Spleen (tissue), 11 donors: Measurements from ENCODE around the gene CTXND1. TPM values are rescaled to one million over a fixed set of nuclear protein-coding genes. Genes with fewer than 3 reads are reported as not detected.

Experiments used
- DNase-seq: peaks from one replicate; pipeline ENCODE4 v3.0.0-alpha.2; 2020
- H3K27ac ChIP-seq, 8 donors: fragments of 200-600 bp; sonication (generic) in 7 of 8; 1 replicate in 4 of 8; 2 replicates in 4 of 8; pipeline versions ENCODE4 v1.5.0 to v1.8.0; 2016 to 2021; ENCODE audit warnings: inconsistent platforms in 4 of 8, mild to moderate bottlenecking in 4 of 8, moderate library complexity in 1 of 8
- H3K27me3 ChIP-seq, 7 donors: fragments of 200-600 bp; sonication (generic) in 6 of 7; replicated peaks in 1 of 7; 1 replicate in 4 of 7; 2 replicates in 3 of 7; pipeline versions ENCODE4 v1.5.0 to v1.8.0; 2016 to 2021; ENCODE audit warnings: inconsistent platforms in 3 of 7, mild to moderate bottlenecking in 1 of 7
- H3K36me3 ChIP-seq, 6 donors: fragments of 200-600 bp; sonication (generic) in 5 of 6; 1 replicate in 4 of 6; 2 replicates in 2 of 6; pipeline versions ENCODE4 v1.5.0 to v1.8.0; 2016 to 2021; ENCODE audit warnings: inconsistent platforms in 2 of 6
- H3K4me1 ChIP-seq, 6 donors: fragments of 200-600 bp; sonication (generic) in 5 of 6; 1 replicate in 3 of 6; 2 replicates in 3 of 6; pipeline versions ENCODE4 v1.5.0 to v1.8.0; 2016 to 2021; ENCODE audit warnings: inconsistent platforms in 3 of 6
- H3K4me3 ChIP-seq, 8 donors: fragments of 200-600 bp; sonication (generic) in 7 of 8; 1 replicate in 4 of 8; 2 replicates in 4 of 8; pipeline versions ENCODE4 v1.5.0 to v1.8.0; 2016 to 2021; ENCODE audit warnings: inconsistent platforms in 4 of 8, mild to moderate bottlenecking in 4 of 8, moderate library complexity in 2 of 8
- H3K9me3 ChIP-seq, 8 donors: fragments of 200-600 bp; sonication (generic) in 7 of 8; 1 replicate in 4 of 8; 2 replicates in 4 of 8; pipeline versions ENCODE4 v1.5.0 to v1.8.0; 2016 to 2021; ENCODE audit warnings: inconsistent platforms in 4 of 8
- POLR2A ChIP-seq, 3 donors: fragments of 450-650 bp; IDR thresholded peaks; one replicate each; pipeline ENCODE4 v1.5.1; 2017; ENCODE audit warnings: antibody characterized with exemption in 3 of 3, mild to moderate bottlenecking in 1 of 3
- POLR2AphosphoS5 ChIP-seq, 3 donors: sonication (generic); formaldehyde crosslinking; IDR thresholded peaks; one replicate each; pipeline ENCODE4 v1.5.1; 2017; ENCODE audit warnings: antibody characterized with exemption in 3 of 3
- WGBS, 5 donors: extraction: QIAGEN DNeasy Blood & Tissue Kit in 3 of 5; methylation state at CpG; one replicate each; pipeline versions ENCODE4 v1.1.5 to v1.1.7; 2013 to 2018; 5-methylcytosine and 5-hydroxymethylcytosine counted together
- intact Hi-C: fragments of 100-400 bp; cut with DNase I; formaldehyde crosslinking; loops from one replicate; pipeline ENCODE4 v1.15.0; 2023; ENCODE audit warnings: low total_unique reads
- polyA plus RNA-seq, 3 donors: library from polyadenylated mRNA; stranded (reverse); fragments of 200-250 nt; gene quantifications; one replicate each; pipeline ENCODE4 v1.2.1, GENCODE V29; 2013
- total RNA-seq, 7 donors: library from RNA; depleted of rRNA in 3 of 7; stranded (reverse); fragments of >200 nt in 3 of 7; fragmentation: NEBNext Ultra II Directional in 4 of 7; extraction: Animal tissue kit (Norgen Biotek cat#: 25700) in 4 of 7; gene quantifications; one replicate each; pipeline versions ENCODE4 v1.1.0 to v1.2.1, GENCODE V29; 2016 to 2021
- TF ChIP-seq, protein P1 (sequence below), 11 experiments: fragments of 200-600 bp in 7 of 11; fragments of 450-650 bp in 4 of 11; sonication (generic) in 4 of 11; IDR thresholded peaks in 8 of 11; conservative IDR thresholded peaks in 3 of 11; 1 replicate in 7 of 11; 2 replicates in 4 of 11; pipeline versions ENCODE4 v1.4.0 to v1.8.0; 2016 to 2021; ENCODE audit warnings: antibody characterized with exemption in 11 of 11, inconsistent platforms in 4 of 11, mild to moderate bottlenecking in 1 of 11
- donor health status: healthy with polysubstance abuse.
- donor health status: DM: no; HTN: no; CAD: no; lungs with moderate emphysema.
- donor health status: DM: no; HTN: no; CAD: no.
- donor health status: Bipolar disorder and iron deficiency.
- donor health status: healthy.
- donor health status: DM: no; HTN: no; CAD: no.
- donor health status: DM: yes; HTN: yes; CAD: no.

CTXND1 gene
- total and polyA plus RNA-seq, 10 donors, result 0.20 to 5.2 (median 1.4) TPM

DNA sequence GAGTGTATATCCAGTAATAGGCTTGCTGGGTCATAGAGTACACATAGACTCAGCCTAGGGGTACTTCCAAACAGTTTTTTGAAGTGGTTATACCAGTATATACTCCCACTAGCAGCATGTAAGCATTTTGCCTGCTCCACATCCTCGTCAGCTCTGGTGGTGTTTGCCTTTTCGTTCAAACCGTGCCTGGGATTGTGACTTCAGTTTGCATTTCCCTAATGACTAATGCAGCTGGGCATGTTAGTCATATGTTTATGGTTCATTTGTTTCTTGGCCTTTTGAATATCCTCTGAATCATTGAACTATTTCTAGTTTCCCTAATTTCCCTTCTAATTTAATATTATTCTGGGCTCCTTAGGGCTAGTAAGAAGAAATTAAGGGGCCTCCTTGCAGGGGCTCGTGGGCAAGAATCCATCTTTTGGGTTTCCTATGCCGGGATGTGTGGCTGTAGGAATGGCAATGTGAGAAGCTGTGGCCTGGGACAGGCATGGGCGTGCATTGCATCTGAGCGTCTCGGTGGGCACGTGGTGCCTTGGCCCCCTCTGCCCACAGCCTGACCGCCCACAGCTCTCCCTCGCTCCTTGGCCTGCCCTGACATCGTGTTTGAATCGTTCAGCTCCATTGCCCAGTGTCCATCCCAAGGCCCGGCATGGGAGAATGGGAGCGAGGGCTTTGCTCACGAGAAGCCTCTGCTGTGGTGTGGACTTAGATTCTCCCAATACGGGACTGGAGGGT lies 72.8 kb downstream of the CTXND1 start:
- Histone ChIP-seq H3K4me3 (no peak overlapping the region), H3K36me3 (peaks cover 0 to 100% (median 15%) of the 10 kb centered on the region in 6 donors), H3K27ac (no peak overlapping the region), H3K9me3 (no peaks in the 10 kb centered on the region), H3K27me3 (no peaks in the 10 kb centered on the region), H3K4me1 (no peaks in the 10 kb centered on the region)
- TF ChIP-seq, protein P1, sequence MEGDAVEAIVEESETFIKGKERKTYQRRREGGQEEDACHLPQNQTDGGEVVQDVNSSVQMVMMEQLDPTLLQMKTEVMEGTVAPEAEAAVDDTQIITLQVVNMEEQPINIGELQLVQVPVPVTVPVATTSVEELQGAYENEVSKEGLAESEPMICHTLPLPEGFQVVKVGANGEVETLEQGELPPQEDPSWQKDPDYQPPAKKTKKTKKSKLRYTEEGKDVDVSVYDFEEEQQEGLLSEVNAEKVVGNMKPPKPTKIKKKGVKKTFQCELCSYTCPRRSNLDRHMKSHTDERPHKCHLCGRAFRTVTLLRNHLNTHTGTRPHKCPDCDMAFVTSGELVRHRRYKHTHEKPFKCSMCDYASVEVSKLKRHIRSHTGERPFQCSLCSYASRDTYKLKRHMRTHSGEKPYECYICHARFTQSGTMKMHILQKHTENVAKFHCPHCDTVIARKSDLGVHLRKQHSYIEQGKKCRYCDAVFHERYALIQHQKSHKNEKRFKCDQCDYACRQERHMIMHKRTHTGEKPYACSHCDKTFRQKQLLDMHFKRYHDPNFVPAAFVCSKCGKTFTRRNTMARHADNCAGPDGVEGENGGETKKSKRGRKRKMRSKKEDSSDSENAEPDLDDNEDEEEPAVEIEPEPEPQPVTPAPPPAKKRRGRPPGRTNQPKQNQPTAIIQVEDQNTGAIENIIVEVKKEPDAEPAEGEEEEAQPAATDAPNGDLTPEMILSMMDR (IDR thresholded peaks at IDR 0.05 in 8 of 11, conservative IDR thresholded peaks at IDR 0.05 in 3 of 11), result no peak
- no peak for TF ChIP-seq POLR2A (IDR thresholded peaks at IDR 0.05)
- TF ChIP-seq POLR2AphosphoS5 (IDR thresholded peaks at IDR 0.05), result no peak
- WGBS, 5 donors, result 86 to 93% (median 91%) methylated on average over 17 of the region's 17 CpGs
- intact Hi-C loops, result no loop called here
- no peak for DNase-seq

- no peak for DNase-seq
- TF ChIP-seq POLR2A (IDR thresholded peaks at IDR 0.05) (no peak), POLR2AphosphoS5 (IDR thresholded peaks at IDR 0.05) (no peak)
- TF ChIP-seq, protein P1 (IDR thresholded peaks at IDR 0.05 in 8 of 11, conservative IDR thresholded peaks at IDR 0.05 in 3 of 11), result no peak
- Histone ChIP-seq H3K9me3 (no peaks in the 10 kb centered on the region), H3K4me3 (no peak overlapping the region), H3K36me3 (peaks cover 0 to 92% (median 15%) of the 10 kb centered on the region in 6 donors), H3K4me1 (peaks cover 0 to 3% (median 0%) of the 10 kb centered on the region in 6 donors), H3K27me3 (no peaks in the 10 kb centered on the region), H3K27ac (no peak overlapping the region)
- WGBS, 5 donors, result 63 to 87% (median 81%) methylated on average over 2 of the region's 2 CpGs
- intact Hi-C loops, result no loop called here
Observed at GRCh38 chr15:80177156-80177555, 74.9 kb downstream of the CTXND1 start.

GRCh38 chr15:80176443-80176842 lies 75.6 kb downstream of the CTXND1 start:
- no peak for TF ChIP-seq POLR2A (IDR thresholded peaks at IDR 0.05)
- no peak for TF ChIP-seq POLR2AphosphoS5 (IDR thresholded peaks at IDR 0.05)
- TF ChIP-seq, protein P1 (IDR thresholded peaks at IDR 0.05 in 8 of 11, conservative IDR thresholded peaks at IDR 0.05 in 3 of 11), result no peak
- Histone ChIP-seq H3K4me3 (no peak overlapping the region), H3K27ac (no peak overlapping the region), H3K27me3 (no peaks in the 10 kb centered on the region), H3K36me3 (peaks cover 0 to 85% (median 10%) of the 10 kb centered on the region in 6 donors), H3K4me1 (peaks cover 0 to 3% (median 0%) of the 10 kb centered on the region in 6 donors), H3K9me3 (no peaks in the 10 kb centered on the region)
- WGBS, 5 donors, result 52 to 87% (median 72%) methylated on average over 5 to 6 of the region's 6 CpGs
- no peak for DNase-seq
- intact Hi-C loops, result no loop called here

DNA sequence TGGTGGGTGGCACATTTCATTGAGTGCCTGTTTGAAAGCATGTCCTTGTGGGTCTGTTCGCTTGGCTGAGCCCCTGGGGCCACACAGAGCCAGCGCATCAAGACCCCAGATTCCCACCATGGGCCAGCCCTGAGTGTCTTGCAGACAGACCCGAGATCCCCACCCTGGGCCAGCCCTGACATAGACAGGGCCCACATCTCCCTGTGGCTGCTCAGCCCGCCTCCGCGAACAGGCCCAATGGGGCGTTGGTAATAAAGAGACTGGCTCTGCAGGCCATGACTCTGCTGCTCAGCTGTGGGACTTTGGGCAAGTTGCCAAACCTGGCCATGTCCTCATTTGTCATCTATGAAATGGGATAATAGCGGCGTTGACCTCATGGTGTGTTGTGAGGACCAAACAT lies 76.6 kb downstream of the CTXND1 start:
- Histone ChIP-seq H3K4me1 (peaks cover 0 to 3% (median 0%) of the 10 kb centered on the region in 6 donors), H3K27me3 (no peaks in the 10 kb centered on the region), H3K9me3 (no peaks in the 10 kb centered on the region), H3K4me3 (no peak overlapping the region), H3K36me3 (peaks cover 0 to 75% (median 5%) of the 10 kb centered on the region in 6 donors), H3K27ac (no peak overlapping the region)
- WGBS, 5 donors, result 93 to 97% (median 94%) methylated on average over 5 to 9 of the region's 9 CpGs
- intact Hi-C loops, result no loop called here
- DNase-seq, result no peak
- TF ChIP-seq POLR2A (IDR thresholded peaks at IDR 0.05), result no peak
